HEK293 (cell line): ENCODE data around the gene CD48.

Source experiments
- CTCF ChIA-PET: fragments of 350-600 bp; formaldehyde crosslinking; extraction: SDS; loops from one replicate; lab custom pipeline; 2021; ENCODE audit warnings: antibody characterized with exemption; lab: Yijun Ruan, JAX
- POLR2A ChIA-PET: fragments of 300-600 bp; formaldehyde crosslinking; extraction: SDS; loops from one replicate; lab custom pipeline; 2020; ENCODE audit warnings: antibody characterized with exemption, inconsistent platforms; lab: Yijun Ruan, JAX
- H3K27ac ChIP-seq: fragments of 200-500 bp; sonication (Bioruptor generic); 2 replicates; pipeline ENCODE4 v1.5.1; 2014; ENCODE audit warnings: low read depth, low read length, control low read depth, inconsistent platforms; ENCODE audit errors: extremely low read depth
- H3K36me3 ChIP-seq, 2 experiments: fragments of 200-500 bp in 1 of 2; sonication (Bioruptor generic) in 1 of 2; 1 replicate in 1 of 2; 2 replicates in 1 of 2; pipeline ENCODE4 v1.5.1; 2014 to 2017; ENCODE audit warnings: inconsistent platforms in 2 of 2, low read length in 2 of 2; ENCODE audit not compliant: control insufficient read depth in 2 of 2, insufficient read depth in 1 of 2
- H3K4me1 ChIP-seq: fragments of 200-500 bp; sonication (Bioruptor generic); 2 replicates; pipeline ENCODE4 v1.5.1; 2014; ENCODE audit warnings: mild to moderate bottlenecking, low read length, inconsistent platforms; ENCODE audit not compliant: control insufficient read depth, insufficient read depth
- H3K4me3 ChIP-seq: 2 replicates; pipeline ENCODE4 v1.5.1; 2011; ENCODE audit warnings: low read depth, mild to moderate bottlenecking, control low read depth, low read length, moderate library complexity
- H3K9me3 ChIP-seq: fragments of 200-500 bp; sonication (Bioruptor generic); 2 replicates; pipeline ENCODE4 v1.5.1; 2014; ENCODE audit warnings: low read depth, low read length, inconsistent platforms; ENCODE audit not compliant: control insufficient read depth, insufficient read depth
- OVOL3 ChIP-seq: fragments of 450-650 bp; formaldehyde crosslinking; IDR thresholded peaks from 2 replicates; pipeline ENCODE4 v1.5.1; 2016; ENCODE audit warnings: missing biosample characterization, missing genetic modification characterization
- REPIN1 ChIP-seq: fragments of 450-650 bp; formaldehyde crosslinking; IDR thresholded peaks from 2 replicates; pipeline ENCODE4 v1.5.1; 2017; ENCODE audit warnings: missing biosample characterization, missing genetic modification characterization, low read depth
- YY2 ChIP-seq: fragments of 450-650 bp; formaldehyde crosslinking; IDR thresholded peaks from 2 replicates; pipeline ENCODE4 v1.5.1; 2016; ENCODE audit warnings: missing biosample characterization, missing genetic modification characterization
- ZBTB21 ChIP-seq: fragments of 450-650 bp; formaldehyde crosslinking; IDR thresholded peaks from 2 replicates; pipeline ENCODE4 v1.5.1; 2017; ENCODE audit warnings: missing biosample characterization, missing genetic modification characterization
- ZBTB6 ChIP-seq: fragments of 450-650 bp; formaldehyde crosslinking; IDR thresholded peaks from 2 replicates; pipeline ENCODE4 v1.5.1; 2017; ENCODE audit warnings: missing biosample characterization, missing genetic modification characterization
- ZBTB7A ChIP-seq: fragments of 450-650 bp; formaldehyde crosslinking; IDR thresholded peaks from 2 replicates; pipeline ENCODE4 v1.5.1; 2016; ENCODE audit warnings: low read depth, missing biosample characterization, missing genetic modification characterization
- ZFP69B ChIP-seq: fragments of 450-650 bp; formaldehyde crosslinking; IDR thresholded peaks from 2 replicates; pipeline ENCODE4 v1.5.1; 2016; ENCODE audit warnings: missing biosample characterization, missing genetic modification characterization
- ZIC2 ChIP-seq: fragments of 450-650 bp; formaldehyde crosslinking; IDR thresholded peaks from 2 replicates; pipeline ENCODE4 v1.5.1; 2016; ENCODE audit warnings: missing biosample characterization, missing genetic modification characterization
- ZNF132 ChIP-seq: fragments of 450-650 bp; formaldehyde crosslinking; IDR thresholded peaks from 2 replicates; pipeline ENCODE4 v1.5.1; 2017; ENCODE audit warnings: missing biosample characterization, missing genetic modification characterization, borderline replicate concordance
- ZNF148 ChIP-seq: fragments of 450-650 bp; formaldehyde crosslinking; IDR thresholded peaks from 2 replicates; pipeline ENCODE4 v1.5.0; 2017; ENCODE audit warnings: missing biosample characterization, missing genetic modification characterization, borderline replicate concordance
- ZNF280C ChIP-seq: fragments of 450-650 bp; formaldehyde crosslinking; IDR thresholded peaks from 2 replicates; pipeline ENCODE4 v1.5.1; 2016; ENCODE audit warnings: missing biosample characterization, missing genetic modification characterization
- ZNF544 ChIP-seq: fragments of 450-650 bp; formaldehyde crosslinking; IDR thresholded peaks from 2 replicates; pipeline ENCODE4 v1.5.0; 2017; ENCODE audit warnings: missing biosample characterization, missing genetic modification characterization
- ZNF561 ChIP-seq: fragments of 450-650 bp; IDR thresholded peaks from 2 replicates; pipeline ENCODE4 v1.5.1; 2018; ENCODE audit warnings: missing biosample characterization, missing genetic modification characterization, borderline replicate concordance
- ZNF600 ChIP-seq: fragments of 450-650 bp; formaldehyde crosslinking; IDR thresholded peaks from 2 replicates; pipeline ENCODE4 v1.5.1; 2016; ENCODE audit warnings: missing biosample characterization, missing genetic modification characterization
- ZNF692 ChIP-seq: fragments of 450-650 bp; formaldehyde crosslinking; IDR thresholded peaks from 2 replicates; pipeline ENCODE4 v1.5.1; 2016; ENCODE audit warnings: missing biosample characterization, missing genetic modification characterization
- ZNF837 ChIP-seq: fragments of 450-650 bp; formaldehyde crosslinking; IDR thresholded peaks from 2 replicates; pipeline ENCODE4 v1.5.1; 2016; ENCODE audit warnings: missing biosample characterization, missing genetic modification characterization
- ZNF843 ChIP-seq: fragments of 450-650 bp; formaldehyde crosslinking; IDR thresholded peaks from 2 replicates; pipeline ENCODE4 v1.5.1; 2016; ENCODE audit warnings: missing biosample characterization, missing genetic modification characterization
- TF ChIP-seq, protein P1 (sequence below): fragments of 450-650 bp; formaldehyde crosslinking; IDR thresholded peaks from 2 replicates; pipeline ENCODE4 v1.5.1; 2016; ENCODE audit warnings: missing biosample characterization, missing genetic modification characterization
- TF ChIP-seq, protein P2 (sequence below): fragments of 450-650 bp; formaldehyde crosslinking; IDR thresholded peaks from 2 replicates; pipeline ENCODE4 v1.5.1; 2017; ENCODE audit warnings: missing biosample characterization, missing genetic modification characterization
- TF ChIP-seq, protein P3 (sequence below): fragments of 450-650 bp; formaldehyde crosslinking; IDR thresholded peaks from 2 replicates; pipeline ENCODE4 v1.5.1; 2016; ENCODE audit warnings: missing biosample characterization, missing genetic modification characterization

CD48 gene

DNA sequence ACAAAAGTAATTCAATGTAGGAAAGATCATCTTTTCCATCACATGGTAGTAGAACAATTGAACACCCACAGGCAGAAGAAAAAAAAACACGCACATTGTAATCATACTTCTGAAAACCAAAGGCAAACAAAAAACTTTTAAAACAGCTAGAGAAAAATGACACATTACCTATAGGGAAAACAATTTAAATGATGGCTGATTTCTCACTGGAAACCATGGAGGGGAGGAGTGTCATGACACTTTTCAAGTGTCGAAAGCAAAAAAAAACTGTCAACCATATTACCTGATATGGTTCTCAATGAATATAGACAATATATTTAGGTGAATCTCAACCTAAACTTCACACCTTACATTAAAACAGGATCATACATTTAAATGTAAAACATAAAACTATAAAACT, 26.6 kb upstream of the CD48 start:
- no peaks in the 10 kb centered on the region for H3K9me3 ChIP-seq
- H3K4me3 ChIP-seq, result no peak overlapping the region
- H3K36me3 ChIP-seq, result no peaks in the 10 kb centered on the region
- H3K4me1 ChIP-seq, result no peaks in the 10 kb centered on the region
- TF ChIP-seq YY2 (tag by site-specific recombination), result no peak
- TF ChIP-seq, protein P1, sequence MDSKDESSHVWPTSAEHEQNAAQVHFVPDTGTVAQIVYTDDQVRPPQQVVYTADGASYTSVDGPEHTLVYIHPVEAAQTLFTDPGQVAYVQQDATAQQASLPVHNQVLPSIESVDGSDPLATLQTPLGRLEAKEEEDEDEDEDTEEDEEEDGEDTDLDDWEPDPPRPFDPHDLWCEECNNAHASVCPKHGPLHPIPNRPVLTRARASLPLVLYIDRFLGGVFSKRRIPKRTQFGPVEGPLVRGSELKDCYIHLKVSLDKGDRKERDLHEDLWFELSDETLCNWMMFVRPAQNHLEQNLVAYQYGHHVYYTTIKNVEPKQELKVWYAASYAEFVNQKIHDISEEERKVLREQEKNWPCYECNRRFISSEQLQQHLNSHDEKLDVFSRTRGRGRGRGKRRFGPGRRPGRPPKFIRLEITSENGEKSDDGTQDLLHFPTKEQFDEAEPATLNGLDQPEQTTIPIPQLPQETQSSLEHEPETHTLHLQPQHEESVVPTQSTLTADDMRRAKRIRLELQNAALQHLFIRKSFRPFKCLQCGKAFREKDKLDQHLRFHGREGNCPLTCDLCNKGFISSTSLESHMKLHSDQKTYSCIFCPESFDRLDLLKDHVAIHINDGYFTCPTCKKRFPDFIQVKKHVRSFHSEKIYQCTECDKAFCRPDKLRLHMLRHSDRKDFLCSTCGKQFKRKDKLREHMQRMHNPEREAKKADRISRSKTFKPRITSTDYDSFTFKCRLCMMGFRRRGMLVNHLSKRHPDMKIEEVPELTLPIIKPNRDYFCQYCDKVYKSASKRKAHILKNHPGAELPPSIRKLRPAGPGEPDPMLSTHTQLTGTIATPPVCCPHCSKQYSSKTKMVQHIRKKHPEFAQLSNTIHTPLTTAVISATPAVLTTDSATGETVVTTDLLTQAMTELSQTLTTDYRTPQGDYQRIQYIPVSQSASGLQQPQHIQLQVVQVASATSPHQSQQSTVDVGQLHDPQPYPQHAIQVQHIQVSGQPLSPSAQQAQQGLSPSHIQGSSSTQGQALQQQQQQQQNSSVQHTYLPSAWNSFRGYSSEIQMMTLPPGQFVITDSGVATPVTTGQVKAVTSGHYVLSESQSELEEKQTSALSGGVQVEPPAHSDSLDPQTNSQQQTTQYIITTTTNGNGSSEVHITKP (tag by site-specific recombination), result no peak
- no peak for TF ChIP-seq ZNF837 (tag by site-specific recombination)
- no peak for TF ChIP-seq ZNF600 (tag by site-specific recombination)
- TF ChIP-seq, protein P2, sequence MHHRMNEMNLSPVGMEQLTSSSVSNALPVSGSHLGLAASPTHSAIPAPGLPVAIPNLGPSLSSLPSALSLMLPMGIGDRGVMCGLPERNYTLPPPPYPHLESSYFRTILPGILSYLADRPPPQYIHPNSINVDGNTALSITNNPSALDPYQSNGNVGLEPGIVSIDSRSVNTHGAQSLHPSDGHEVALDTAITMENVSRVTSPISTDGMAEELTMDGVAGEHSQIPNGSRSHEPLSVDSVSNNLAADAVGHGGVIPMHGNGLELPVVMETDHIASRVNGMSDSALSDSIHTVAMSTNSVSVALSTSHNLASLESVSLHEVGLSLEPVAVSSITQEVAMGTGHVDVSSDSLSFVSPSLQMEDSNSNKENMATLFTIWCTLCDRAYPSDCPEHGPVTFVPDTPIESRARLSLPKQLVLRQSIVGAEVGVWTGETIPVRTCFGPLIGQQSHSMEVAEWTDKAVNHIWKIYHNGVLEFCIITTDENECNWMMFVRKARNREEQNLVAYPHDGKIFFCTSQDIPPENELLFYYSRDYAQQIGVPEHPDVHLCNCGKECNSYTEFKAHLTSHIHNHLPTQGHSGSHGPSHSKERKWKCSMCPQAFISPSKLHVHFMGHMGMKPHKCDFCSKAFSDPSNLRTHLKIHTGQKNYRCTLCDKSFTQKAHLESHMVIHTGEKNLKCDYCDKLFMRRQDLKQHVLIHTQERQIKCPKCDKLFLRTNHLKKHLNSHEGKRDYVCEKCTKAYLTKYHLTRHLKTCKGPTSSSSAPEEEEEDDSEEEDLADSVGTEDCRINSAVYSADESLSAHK, result no peak
- no peak for TF ChIP-seq ZBTB21 (tag by site-specific recombination)
- TF ChIP-seq ZNF132, result no peak
- no peak for TF ChIP-seq ZNF148 (tag by site-specific recombination)
- no peak for TF ChIP-seq ZNF843 (tag by site-specific recombination)
- no peak for TF ChIP-seq ZBTB6 (tag by site-specific recombination)
- TF ChIP-seq ZBTB7A (tag by site-specific recombination), result no peak
- TF ChIP-seq REPIN1 (tag by site-specific recombination), result no peak
- TF ChIP-seq, protein P3, sequence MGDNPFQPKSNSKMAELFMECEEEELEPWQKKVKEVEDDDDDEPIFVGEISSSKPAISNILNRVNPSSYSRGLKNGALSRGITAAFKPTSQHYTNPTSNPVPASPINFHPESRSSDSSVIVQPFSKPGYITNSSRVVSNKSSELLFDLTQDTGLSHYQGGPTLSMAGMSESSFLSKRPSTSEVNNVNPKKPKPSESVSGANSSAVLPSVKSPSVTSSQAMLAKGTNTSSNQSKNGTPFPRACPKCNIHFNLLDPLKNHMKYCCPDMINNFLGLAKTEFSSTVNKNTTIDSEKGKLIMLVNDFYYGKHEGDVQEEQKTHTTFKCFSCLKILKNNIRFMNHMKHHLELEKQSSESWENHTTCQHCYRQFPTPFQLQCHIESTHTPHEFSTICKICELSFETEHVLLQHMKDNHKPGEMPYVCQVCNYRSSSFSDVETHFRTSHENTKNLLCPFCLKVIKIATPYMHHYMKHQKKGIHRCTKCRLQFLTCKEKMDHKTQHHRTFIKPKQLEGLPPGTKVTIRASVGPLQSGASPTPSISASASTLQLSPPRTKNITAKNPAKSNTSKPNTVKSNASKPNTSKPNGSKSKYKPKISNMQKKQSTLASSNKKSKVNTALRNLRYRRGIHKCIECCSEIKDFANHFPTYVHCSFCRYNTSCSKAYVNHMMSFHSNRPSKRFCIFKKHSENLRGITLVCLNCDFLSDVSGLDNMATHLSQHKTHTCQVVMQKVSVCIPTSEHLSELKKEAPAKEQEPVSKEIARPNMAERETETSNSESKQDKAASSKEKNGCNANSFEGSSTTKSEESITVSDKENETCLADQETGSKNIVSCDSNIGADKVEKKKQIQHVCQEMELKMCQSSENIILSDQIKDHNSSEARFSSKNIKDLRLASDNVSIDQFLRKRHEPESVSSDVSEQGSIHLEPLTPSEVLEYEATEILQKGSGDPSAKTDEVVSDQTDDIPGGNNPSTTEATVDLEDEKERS (tag by site-specific recombination), result no peak
- no peak for TF ChIP-seq ZIC2
- no peak for TF ChIP-seq ZNF280C (tag by site-specific recombination)
- TF ChIP-seq ZNF692 (tag by site-specific recombination), result no peak
- TF ChIP-seq ZNF561, result no peak
- no peak for TF ChIP-seq OVOL3 (tag by site-specific recombination)
- TF ChIP-seq ZFP69B (tag by site-specific recombination), result no peak
- TF ChIP-seq ZNF544 (tag by site-specific recombination), result no peak
- ChIA-PET CTCF (interaction anchor here (0.6 to 2.1 kb wide), 4 partner anchors 10 to 89 kb away, joined by 3 to 8 read pairs (median 4); no protein-coding TSS in a partner anchor), POLR2A (no interaction called here)
- H3K27ac ChIP-seq, result no peak overlapping the region
